Measurements from ENCODE around the gene SLC16A6.
A peak's percentile ranks its signal among the peaks of the same experiment; 100 is the strongest.
"Not testable (repeated sequence)": the region's sequence is repeated elsewhere in the genome, so short reads cannot be mapped to it uniquely, and the experiment has no call there.

The SLC16A6 gene

GRCh38 chr17:68289473-68289872 is 1.5 kb downstream of the SLC16A6 start:
- no peak for DNase-seq

DNA sequence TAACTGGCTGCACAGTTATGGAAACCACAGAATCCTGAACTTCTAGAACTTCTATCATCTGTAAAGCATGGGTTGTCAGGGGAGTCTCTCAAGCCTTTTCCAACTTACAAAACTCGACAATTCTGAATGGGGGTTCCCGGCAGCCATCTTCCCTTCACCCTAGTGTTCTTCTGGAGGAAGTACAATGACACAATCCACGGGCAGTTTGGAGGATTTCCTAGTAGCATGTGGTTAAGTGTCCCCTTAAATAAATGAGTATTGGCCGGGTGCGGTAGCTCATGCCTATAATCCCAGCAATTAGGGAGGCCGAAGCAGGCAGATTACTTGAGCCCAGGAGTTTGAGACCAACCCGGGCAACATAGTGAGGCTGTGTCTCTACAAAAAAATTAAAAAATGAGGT is 2.1 kb downstream of the SLC16A6 start:
- no peak for DNase-seq

DNA sequence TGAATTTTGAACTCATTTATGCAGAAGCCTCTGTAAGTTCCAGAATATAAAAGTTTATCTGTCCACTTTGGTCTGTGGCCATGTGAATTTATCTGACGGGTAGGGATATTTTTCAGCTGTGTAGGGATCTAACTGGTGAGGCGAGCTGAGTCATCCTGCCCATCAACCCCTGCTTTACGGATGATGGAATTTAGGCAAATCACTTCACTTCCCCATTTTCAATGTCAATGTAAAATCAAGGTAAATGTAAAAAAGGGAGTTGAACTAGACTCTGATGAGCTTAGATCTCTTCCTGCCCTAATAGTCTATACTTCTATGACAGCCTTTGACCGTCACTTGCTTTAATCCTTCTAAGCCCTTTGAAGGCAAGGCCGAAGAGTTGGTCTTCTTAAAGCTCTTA is 2.6 kb downstream of the SLC16A6 start:
- no peak for DNase-seq

DNA sequence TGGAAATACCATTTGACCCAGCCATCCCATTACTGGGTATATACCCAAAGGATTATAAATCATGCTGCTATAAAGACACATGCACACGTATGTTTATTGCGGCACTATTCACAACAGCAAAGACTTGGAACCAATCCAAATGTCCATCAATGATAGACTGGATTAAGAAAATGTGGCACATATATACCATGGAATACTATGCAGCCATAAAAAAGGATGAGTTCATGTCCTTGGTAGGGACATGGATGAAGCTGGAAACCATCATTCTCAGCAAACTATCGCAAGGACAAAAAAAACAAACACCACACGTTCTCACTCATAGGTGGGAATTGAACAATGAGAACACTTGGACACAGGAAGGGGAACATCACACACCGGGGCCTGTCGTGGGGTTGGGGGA is 9.0 kb downstream of the SLC16A6 start:
- not testable (repeated sequence) for DNase-seq

- no peak for DNase-seq
These were observed 13.1 kb downstream of the SLC16A6 start for GRCh38 chr17:68277807-68278206.

DNA sequence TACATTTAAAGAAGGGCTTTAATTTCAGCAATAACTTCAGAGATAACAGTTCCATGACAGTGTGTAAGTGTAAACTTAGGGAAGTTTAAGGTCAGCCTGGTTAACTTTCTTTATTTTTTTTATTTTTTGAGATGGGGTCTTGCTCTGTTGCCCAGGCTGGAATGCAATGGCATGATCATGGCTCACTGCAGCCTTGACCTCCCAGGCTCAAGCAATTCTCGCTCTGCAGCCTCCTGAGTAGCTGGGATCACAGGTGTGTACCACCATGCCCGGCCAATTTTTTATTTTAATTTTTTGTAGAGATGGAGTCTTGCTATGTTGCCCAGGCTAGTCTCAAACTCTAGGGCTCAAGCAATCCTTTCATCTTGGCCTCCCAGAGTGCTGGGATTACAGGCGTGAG is 14.6 kb downstream of the SLC16A6 start:
- DNase-seq = not testable (repeated sequence)

GRCh38 chr17:68273722-68274121 is 17.2 kb downstream of the SLC16A6 start:
- DNase-seq = no peak

DNA sequence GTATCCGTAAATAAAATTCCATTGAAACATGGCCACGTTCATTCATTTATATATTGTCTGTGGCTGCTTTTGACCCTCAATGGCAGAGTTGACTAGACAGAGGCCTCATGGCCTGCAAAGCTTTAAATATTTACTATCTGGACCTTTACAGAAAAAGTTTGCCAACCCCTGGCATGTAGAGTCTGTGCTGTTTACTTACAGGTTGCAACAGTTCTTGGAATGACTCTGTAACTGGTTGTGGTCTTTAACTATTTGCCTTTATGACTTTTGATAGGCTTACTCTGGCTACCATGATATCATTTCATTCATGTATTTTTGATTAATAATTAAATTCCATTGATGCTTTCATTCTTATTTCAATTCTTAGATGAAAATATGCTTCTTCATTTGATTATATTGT is 25.1 kb downstream of the SLC16A6 start:
- not testable (repeated sequence) for DNase-seq

DNA sequence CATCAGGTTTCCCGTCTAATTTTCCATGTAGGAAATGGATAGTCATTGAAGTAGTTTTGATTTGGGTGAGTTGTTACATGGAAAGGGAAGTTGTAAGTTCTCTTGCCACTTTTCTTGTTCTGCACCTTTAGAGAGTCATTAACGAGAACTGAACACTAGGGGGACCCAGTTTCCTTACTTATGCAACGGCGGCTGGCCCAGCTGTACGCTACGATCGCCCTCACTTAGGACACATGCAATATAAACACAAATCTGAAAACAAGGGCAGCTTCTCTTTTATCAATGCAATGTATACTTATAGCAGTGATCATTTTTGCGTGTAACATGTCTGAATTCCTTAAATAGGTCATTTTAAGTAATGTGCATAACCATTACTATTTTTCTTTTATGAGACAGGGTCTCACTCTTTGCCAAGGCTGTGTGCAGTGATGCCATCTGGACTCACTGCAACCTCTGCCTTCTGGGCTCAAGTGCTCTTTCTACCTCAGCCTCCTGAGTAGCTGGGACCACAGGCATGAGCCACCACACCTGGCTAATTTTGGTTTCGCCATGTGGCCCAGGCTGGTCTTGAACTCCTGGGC is 27.7 kb downstream of the SLC16A6 start:
- DNase-seq = peak in 1 of 2 experiments; percentile 23

DNA sequence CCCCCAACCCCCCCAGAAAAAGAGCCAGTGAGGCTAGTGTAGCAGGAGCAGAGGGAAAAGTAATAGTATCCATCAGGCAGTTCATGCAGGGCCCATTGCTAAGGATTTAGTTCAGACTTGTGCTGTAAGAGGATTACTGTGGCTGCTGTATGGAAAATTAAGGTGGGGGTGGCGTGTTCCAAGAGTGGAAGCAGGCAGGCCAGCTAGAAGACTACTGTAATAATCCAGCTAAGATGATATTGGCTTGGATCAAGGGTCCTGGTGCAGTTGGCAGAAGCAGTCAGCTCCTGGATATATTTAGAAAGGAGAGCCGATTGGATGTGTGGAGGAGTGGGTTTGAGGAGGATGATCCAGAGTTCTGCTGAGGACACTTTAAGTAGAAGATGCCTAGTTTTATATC is 28.5 kb downstream of the SLC16A6 start:
- DNase-seq = not testable (repeated sequence)

DNA sequence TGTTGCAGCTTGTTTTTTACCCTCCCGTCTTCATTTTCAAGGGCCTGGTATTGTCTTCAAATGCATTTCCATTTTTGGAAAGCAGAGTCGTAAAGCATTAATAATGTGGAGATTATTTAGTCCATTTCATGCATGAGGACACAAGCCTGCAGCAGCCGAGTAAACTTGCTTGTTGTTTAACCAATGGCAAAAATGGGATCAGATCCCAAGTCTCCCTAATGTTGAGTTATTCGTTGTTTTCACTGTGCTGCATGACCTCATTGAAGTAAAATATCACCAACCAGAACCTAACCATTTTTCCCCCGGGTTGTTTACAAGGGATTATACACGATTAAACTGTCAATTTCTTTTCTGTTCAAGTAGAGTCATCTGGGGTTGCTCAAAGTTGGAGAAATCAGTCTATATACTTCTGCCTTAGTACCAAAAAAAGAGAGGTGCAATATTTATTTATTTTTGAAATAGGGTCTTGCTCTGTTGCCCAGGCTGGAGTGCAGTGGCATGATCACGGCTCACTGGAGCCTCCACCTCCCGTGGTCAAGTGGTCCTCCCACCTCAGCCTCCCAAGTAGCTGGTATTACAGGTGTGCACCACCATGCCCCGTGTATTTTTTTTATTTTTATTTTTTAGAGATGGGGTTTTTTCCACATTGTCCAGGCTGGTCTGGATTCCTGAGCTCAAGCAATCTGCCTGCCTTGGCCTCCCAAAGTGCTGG is 30.7 kb downstream of the SLC16A6 start:
- DNase-seq = no peak

DNA sequence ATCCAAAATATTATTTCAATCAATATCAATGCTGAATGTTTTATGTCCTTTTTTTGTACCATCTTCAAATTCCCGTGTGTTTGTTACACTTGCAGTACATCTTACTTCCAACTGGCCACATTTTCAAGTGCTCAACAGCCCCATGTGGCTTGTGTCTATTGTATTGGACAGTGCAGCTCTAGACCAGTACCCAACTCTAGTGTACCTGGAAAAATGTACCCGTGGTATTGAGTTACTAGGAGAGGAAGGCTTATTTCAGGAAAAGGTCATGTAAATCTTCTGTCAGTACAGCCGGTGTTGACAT is 31.3 kb downstream of the SLC16A6 start:
- not testable (repeated sequence) for DNase-seq

DNA sequence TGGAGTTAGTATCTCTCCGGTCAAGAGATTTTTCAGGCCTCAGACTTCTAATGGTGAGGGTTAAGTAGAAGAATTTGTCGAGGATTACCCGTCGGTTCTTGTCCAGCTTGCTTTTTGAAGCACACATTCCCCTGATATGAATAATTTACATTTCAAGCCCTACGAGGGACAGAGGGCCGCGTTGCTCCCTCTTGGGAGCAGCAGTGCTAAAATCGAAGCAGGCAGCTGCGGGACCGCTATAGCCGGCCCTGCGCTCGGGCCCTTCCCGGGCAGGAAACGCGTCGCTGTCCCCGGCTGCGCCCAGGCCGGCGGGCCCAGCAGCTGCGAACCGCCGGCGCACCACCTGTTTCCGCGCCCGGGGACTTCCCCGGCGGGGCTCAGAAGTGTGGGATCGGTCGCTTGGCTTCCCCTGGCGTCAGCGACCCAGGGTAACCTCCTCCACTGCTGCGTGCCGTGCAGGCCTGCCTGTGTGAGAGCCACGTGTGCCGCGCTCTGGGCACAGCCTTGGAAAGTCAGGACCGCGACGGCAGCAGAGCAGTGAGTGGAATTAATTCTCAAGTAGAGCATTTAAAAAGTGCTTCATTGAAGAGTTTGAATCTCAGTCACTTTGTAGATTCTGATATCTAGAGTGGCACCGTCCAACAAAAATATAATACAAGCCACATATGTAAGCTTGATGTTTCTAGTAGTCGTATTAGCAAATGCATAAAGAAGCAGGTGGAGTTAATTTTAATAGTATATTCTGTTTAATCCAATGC is 31.9 kb downstream of the SLC16A6 start:
- DNase-seq = peak; percentile 18 to 28

GRCh38 chr17:68257934-68258333 is 33.0 kb downstream of the SLC16A6 start:
- no peak for DNase-seq

DNA sequence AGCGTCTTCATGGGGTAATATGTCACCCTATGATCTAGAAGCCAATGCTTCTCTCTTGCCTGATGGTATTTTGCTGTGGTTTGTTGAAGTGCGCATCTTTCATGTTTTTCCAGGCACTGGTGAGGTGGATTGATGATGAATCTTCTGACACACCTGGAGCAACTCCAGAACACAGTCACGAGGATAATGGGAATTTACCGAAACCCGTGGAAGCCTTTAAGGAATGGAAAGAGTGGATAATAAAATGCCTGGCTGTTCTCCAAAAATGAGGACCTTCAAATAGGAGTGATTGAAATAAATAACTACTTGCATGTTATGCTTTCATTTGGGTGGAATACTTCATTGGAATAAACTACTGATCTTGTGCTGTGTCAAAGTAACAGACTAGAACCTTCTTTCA is 34.2 kb downstream of the SLC16A6 start:
- DNase-seq = not testable (repeated sequence)

DNA sequence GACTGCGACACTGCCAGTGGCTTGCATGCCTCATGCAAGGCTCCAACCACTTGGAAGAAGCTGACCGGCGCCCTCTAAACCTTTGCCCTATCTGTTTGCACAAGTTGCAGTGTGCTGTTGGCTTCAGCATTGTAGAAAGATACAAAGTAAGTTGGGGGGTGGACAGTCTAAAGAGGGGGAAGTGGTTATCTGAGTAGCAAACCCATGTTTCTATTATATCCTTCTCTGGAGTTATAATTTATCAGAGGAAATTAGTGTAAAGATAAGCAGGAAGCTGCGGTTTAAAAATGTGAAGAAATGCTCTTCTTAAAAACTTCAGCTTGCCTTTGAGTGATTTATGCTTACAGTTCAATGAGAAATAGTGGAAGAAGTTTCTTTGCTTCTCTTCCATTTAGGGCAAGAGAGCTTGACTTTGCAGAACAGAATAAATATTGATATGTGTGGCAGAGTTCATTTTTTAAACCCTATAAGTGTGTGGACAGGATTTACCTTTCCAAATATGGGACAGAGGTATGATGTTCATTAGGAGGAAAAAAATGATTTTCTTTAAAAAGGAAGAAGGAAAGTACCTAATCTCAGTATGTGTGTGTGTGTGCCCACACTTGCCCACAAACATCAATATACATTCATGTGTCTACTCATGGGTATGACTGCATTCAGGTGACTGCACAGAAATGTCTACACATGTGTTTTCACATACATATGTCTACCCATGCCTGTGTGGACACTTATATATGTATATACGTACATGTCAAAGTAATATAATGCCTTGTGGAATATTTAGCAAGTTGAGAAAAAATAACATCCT is 35.0 kb downstream of the SLC16A6 start:
- DNase-seq = no peak

- no peak for DNase-seq
These were observed 35.8 kb downstream of the SLC16A6 start for GRCh38 chr17:68255151-68255550.

DNA sequence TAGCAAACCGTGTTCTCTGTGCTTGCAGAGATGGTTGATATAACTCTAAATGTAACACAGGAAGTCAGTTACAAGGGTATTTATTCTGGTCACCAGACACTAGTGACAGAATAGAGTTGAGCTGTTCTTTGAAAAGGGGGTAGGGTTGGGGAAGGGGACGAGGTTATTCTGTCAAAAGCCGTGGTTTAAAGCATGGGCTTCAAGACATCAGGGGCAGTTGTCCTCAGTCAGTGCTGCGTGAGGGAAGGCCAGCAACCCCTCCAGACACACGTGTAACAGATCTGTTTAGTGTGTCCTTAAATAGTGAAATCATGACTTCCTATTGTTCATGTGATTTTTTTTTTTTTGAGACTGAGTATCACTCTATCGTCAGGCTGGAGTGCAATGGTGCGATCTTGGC is 37.5 kb downstream of the SLC16A6 start:
- DNase-seq = not testable (repeated sequence)

DNA sequence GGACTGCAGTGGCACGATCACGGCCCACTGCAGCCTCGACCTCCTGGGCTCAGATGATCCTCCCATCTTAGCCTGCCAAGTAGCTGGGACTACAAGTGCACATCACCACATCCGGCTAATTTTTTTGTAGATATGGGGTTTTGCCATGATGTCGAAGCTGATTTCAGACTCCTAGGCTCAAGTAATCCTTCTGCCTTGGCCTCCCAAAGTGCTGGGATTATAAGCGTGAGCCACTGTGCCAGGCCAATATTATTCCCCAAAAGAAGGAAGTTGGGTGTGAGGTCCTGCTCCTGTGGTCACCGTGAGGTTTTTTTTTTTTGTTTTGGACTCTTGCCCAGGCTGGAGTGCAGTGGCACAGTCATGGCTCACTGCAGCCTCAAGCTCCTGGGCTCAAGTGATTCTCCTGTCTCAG is 41.6 kb downstream of the SLC16A6 start:
- DNase-seq = no peak

DNA sequence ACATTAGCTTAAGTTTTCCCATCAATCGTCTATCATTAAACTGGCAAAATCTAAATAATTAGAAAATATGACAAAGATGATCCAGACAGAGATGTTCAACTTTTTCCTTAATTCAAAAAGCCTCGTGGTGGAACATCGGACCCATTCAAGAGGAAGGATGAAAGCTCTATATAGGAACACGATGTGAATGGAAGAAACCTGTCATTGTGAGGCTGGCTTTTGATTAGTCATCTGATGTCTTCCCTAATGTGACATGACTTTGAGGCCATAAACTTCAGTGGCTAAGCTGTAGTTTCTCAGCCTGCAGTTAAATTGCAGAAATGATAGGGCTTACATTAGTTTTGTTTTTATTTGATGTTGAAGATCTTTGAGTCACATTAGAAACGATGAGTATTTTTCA is 42.0 kb downstream of the SLC16A6 start:
- no peak for DNase-seq

GRCh38 chr17:68248199-68248825 is 42.6 kb downstream of the SLC16A6 start:
- DNase-seq = no peak

- DNase-seq = peak; percentile 79 to 80
These were observed 43.3 kb downstream of the SLC16A6 start, which contains the start of gene AMZ2 for GRCh38 chr17:68247445-68248198. Gene AMZ2, plus strand, starts transcription at chr17:68248043. Its CDS starts 2,145 bp downstream, at chr17:68250188.
